ENCODE results near the gene OR52J3.

OR52J3 gene

GRCh38 chr11:5013012-5013411, 33.3 kb upstream of the OR52J3 start:
- no peak for ATAC-seq
- TF ChIP-seq CSDC2 (CRISPR knock-in tag; IDR thresholded peaks at IDR 0.05) (no peak), BACH2 (CRISPR knock-in tag; IDR thresholded peaks at IDR 0.05; ENCODE audit: borderline replicate concordance) (no peak), ARNTL (CRISPR knock-in tag; IDR thresholded peaks at IDR 0.05; ENCODE audit: borderline replicate concordance, low read depth) (no peak), ZNF70 (CRISPR knock-in tag; IDR thresholded peaks at IDR 0.05) (no peak), ISL1 (CRISPR knock-in tag; IDR thresholded peaks at IDR 0.05) (no peak), GLIS3 (CRISPR knock-in tag; IDR thresholded peaks at IDR 0.05) (no peak), RARB (CRISPR knock-in tag; IDR thresholded peaks at IDR 0.05) (no peak), PATZ1 (CRISPR knock-in tag; IDR thresholded peaks at IDR 0.05; ENCODE audit: borderline replicate concordance) (no peak), CREB5 (CRISPR knock-in tag; IDR thresholded peaks at IDR 0.05; ENCODE audit: low read depth) (no peak), PPARA (CRISPR knock-in tag; IDR thresholded peaks at IDR 0.05; ENCODE audit: borderline replicate concordance) (no peak), CSRNP3 (CRISPR knock-in tag; IDR thresholded peaks at IDR 0.05) (no peak), ZNF8 (CRISPR knock-in tag; IDR thresholded peaks at IDR 0.05) (no peak), ZNF565 (CRISPR knock-in tag; conservative IDR thresholded peaks at IDR 0.05; ENCODE audit: low read depth) (no peak), POU6F1 (CRISPR knock-in tag; IDR thresholded peaks at IDR 0.05; ENCODE audit: borderline replicate concordance, low read depth) (no peak), SNAI2 (CRISPR knock-in tag; IDR thresholded peaks at IDR 0.05) (no peak), OSR1 (CRISPR knock-in tag; IDR thresholded peaks at IDR 0.05) (no peak)

- ATAC-seq = no peak
- no peak for TF ChIP-seq CSDC2 (CRISPR knock-in tag; IDR thresholded peaks at IDR 0.05)
- no peak for TF ChIP-seq POU6F1 (CRISPR knock-in tag; IDR thresholded peaks at IDR 0.05; ENCODE audit: borderline replicate concordance, low read depth)
- no peak for TF ChIP-seq CREB5 (CRISPR knock-in tag; IDR thresholded peaks at IDR 0.05; ENCODE audit: low read depth)
- no peak for TF ChIP-seq ZFP3 (CRISPR knock-in tag; IDR thresholded peaks at IDR 0.05)
- TF ChIP-seq ZNF8 (CRISPR knock-in tag; IDR thresholded peaks at IDR 0.05) = no peak
- no peak for TF ChIP-seq ARNTL (CRISPR knock-in tag; IDR thresholded peaks at IDR 0.05; ENCODE audit: borderline replicate concordance, low read depth)
- TF ChIP-seq OSR1 (CRISPR knock-in tag; IDR thresholded peaks at IDR 0.05) = no peak
These were observed 24.3 kb upstream of the OR52J3 start for GRCh38 chr11:5021996-5022395.

GRCh38 chr11:5036669-5037068, 9.7 kb upstream of the OR52J3 start:
- TF ChIP-seq POU6F1 (CRISPR knock-in tag; IDR thresholded peaks at IDR 0.05; ENCODE audit: borderline replicate concordance, low read depth) (no peak), CSDC2 (CRISPR knock-in tag; IDR thresholded peaks at IDR 0.05) (no peak), PATZ1 (CRISPR knock-in tag; IDR thresholded peaks at IDR 0.05; ENCODE audit: borderline replicate concordance) (no peak)
- no peak for ATAC-seq

All from SK-N-SH treated with all-trans-retinoic acid at 6 μM for 48 hours (cell line).